Endothelial cell of umbilical vein (primary cell): ENCODE data around the gene CDK18. TPM values are rescaled to one million over a fixed set of nuclear protein-coding genes. Genes with fewer than 3 reads are reported as not detected.

Experiments used
- BruUV-seq: library from RNA; stranded (reverse); fragments of 400-500 nt; replicated peaks from 2 replicates; lab custom pipeline; 2021; lab: Mats Ljungman, UMichigan
- CTCF ChIA-PET: fragments of 300-600, 350-600 bp; sonication (Branson Sonifier 250); formaldehyde crosslinking; loops from one replicate; lab custom pipeline; 2021; ENCODE audit warnings: antibody characterized with exemption, inconsistent platforms; lab: Charles Lee
- POLR2A ChIA-PET: fragments of 300-600, 350-600 bp; sonication (Branson Sonifier 250); formaldehyde crosslinking; loops from one replicate; lab custom pipeline; 2021; ENCODE audit warnings: antibody characterized with exemption, inconsistent platforms; lab: Charles Lee
- DNase-seq: peaks from one replicate; pipeline ENCODE4 v3.0.0-alpha.2; 2011; ENCODE audit warnings: low read depth, low spot score
- FAIRE-seq: peaks from 2 replicates; lab custom pipeline; 2011; peaks lifted over from hg19 to GRCh38; lab: Jason Lieb, UNC
- H2AFZ ChIP-seq: 2 replicates; pipeline ENCODE4 v1.6.0; 2012; ENCODE audit warnings: low read depth, low read length, control low read depth, inconsistent platforms
- H3K27ac ChIP-seq: 2 replicates; pipeline ENCODE4 v1.5.1; 2011; ENCODE audit warnings: low read depth, mild to moderate bottlenecking, control low read depth, low read length, moderate library complexity; ENCODE audit not compliant: insufficient read depth
- H3K27me3 ChIP-seq, 2 experiments: 2 replicates each; pipeline versions ENCODE4 v1.6.0 to v1.6.1; 2011; ENCODE audit warnings: low read length in 2 of 2, mixed read lengths in 1 of 2; ENCODE audit not compliant: control insufficient read depth in 2 of 2, insufficient read depth in 2 of 2
- H3K36me3 ChIP-seq, 2 experiments: 2 replicates in 1 of 2; 3 replicates in 1 of 2; pipeline ENCODE4 v1.5.1; 2011; ENCODE audit warnings: low read length in 2 of 2, mild to moderate bottlenecking in 1 of 2, moderate library complexity in 1 of 2; ENCODE audit not compliant: control insufficient read depth in 2 of 2, insufficient read depth in 2 of 2; ENCODE audit errors: extremely low read depth in 1 of 2
- H3K4me1 ChIP-seq: 3 replicates; pipeline ENCODE4 v1.5.1; 2011; ENCODE audit warnings: mild to moderate bottlenecking, low read length; ENCODE audit not compliant: control insufficient read depth, insufficient read depth; ENCODE audit errors: extremely low read depth
- H3K4me2 ChIP-seq: 2 replicates; pipeline ENCODE4 v1.6.1; 2011; ENCODE audit warnings: low read length, control low read depth, mixed read lengths; ENCODE audit not compliant: insufficient read depth
- H3K4me3 ChIP-seq, 3 experiments: fragments of 200-600 bp in 1 of 3; sonication (generic), shearing (Covaris generic) in 1 of 3; replicated peaks in 1 of 3; 2 replicates each; pipeline ENCODE4 v1.5.1; 2011 to 2016; ENCODE audit warnings: control low read depth in 3 of 3, low read length in 3 of 3, mild to moderate bottlenecking in 2 of 3, inconsistent platforms in 1 of 3, low read depth in 1 of 3, moderate library complexity in 1 of 3; ENCODE audit not compliant: insufficient read depth in 1 of 3
- H3K79me2 ChIP-seq: 2 replicates; pipeline ENCODE4 v1.6.0; 2012; ENCODE audit warnings: low read length, inconsistent platforms; ENCODE audit not compliant: control insufficient read depth, insufficient read depth
- H3K9ac ChIP-seq: replicated peaks from 2 replicates; pipeline ENCODE3; 2011; ENCODE audit warnings: low read length, control low read depth; ENCODE audit not compliant: insufficient read depth; ENCODE audit errors: extremely low read depth
- H3K9me1 ChIP-seq: replicated peaks from 3 replicates; pipeline ENCODE4 v1.6.0; 2011; ENCODE audit warnings: mild to moderate bottlenecking, low read length; ENCODE audit not compliant: control insufficient read depth, insufficient read depth; ENCODE audit errors: extremely low read depth
- H3K9me3 ChIP-seq: replicated peaks from 2 replicates; pipeline ENCODE4 v1.5.1; 2012; ENCODE audit warnings: low read length, inconsistent platforms; ENCODE audit not compliant: control insufficient read depth, insufficient read depth
- H4K20me1 ChIP-seq: replicated peaks from 2 replicates; pipeline ENCODE3; 2011; ENCODE audit warnings: mild to moderate bottlenecking, low read length; ENCODE audit not compliant: control insufficient read depth, insufficient read depth; ENCODE audit errors: extremely low read depth
- CTCF ChIP-seq, 2 donors: IDR thresholded peaks; 1 replicate in 1 of 2; 2 replicates in 1 of 2; pipeline ENCODE4 v1.5.1; 2011; ENCODE audit warnings: low read length in 2 of 2, mild to moderate bottlenecking in 2 of 2, moderate library complexity in 2 of 2, control low read depth in 1 of 2, inconsistent platforms in 1 of 2, low read depth in 1 of 2; ENCODE audit not compliant: insufficient read depth in 1 of 2; ENCODE audit errors: extremely low read depth in 1 of 2
- EZH2 ChIP-seq: IDR thresholded peaks from 2 replicates; pipeline ENCODE4 v1.6.1; 2012; ENCODE audit warnings: borderline replicate concordance, low read depth, mild to moderate bottlenecking, moderate library complexity, low read length, inconsistent platforms; ENCODE audit not compliant: severe bottlenecking
- FOS ChIP-seq: IDR thresholded peaks from 2 replicates; pipeline ENCODE4 v1.6.1; 2011; ENCODE audit warnings: mild to moderate bottlenecking, low read length, moderate library complexity, borderline replicate concordance; ENCODE audit not compliant: insufficient read depth
- GATA2 ChIP-seq: IDR thresholded peaks from 2 replicates; pipeline ENCODE4 v1.7.0; 2011; ENCODE audit warnings: low read depth, mild to moderate bottlenecking, moderate library complexity, mixed read lengths, low read length; ENCODE audit not compliant: insufficient read length, insufficient read depth
- JUN ChIP-seq: IDR thresholded peaks from 2 replicates; pipeline ENCODE4 v1.6.1; 2011; ENCODE audit warnings: borderline replicate concordance, low read depth; ENCODE audit not compliant: insufficient read length, insufficient read depth
- MAX ChIP-seq: IDR thresholded peaks from 2 replicates; pipeline ENCODE4 v1.6.1; 2011; ENCODE audit not compliant: insufficient read depth, insufficient read length
- MYC ChIP-seq: IDR thresholded peaks from one replicate; pipeline ENCODE4 v1.6.1; 2011; ENCODE audit warnings: mild to moderate bottlenecking, low read depth, low read length
- POLR2A ChIP-seq: IDR thresholded peaks from 2 replicates; pipeline ENCODE4 v1.6.1; 2012; ENCODE audit warnings: low read depth, mild to moderate bottlenecking, control low read depth, low read length
- POLR2AphosphoS5 ChIP-seq: IDR thresholded peaks from 2 replicates; pipeline ENCODE4 v1.6.1; 2012; ENCODE audit warnings: low read depth, mild to moderate bottlenecking, control low read depth, low read length, moderate library complexity; ENCODE audit not compliant: insufficient read depth
- dilution Hi-C: fragments of 300-500 bp; cut with MboI; formaldehyde crosslinking; loops from one replicate; pipeline ENCODE4 v1.15.0; 2019; ENCODE audit warnings: low sequenced_read_pairs; ENCODE audit not compliant: extremely low pct_ligation_motif_present
- intact Hi-C: fragments of 100-400 bp; cut with micrococcal nuclease; formaldehyde crosslinking; loops from one replicate; pipeline ENCODE4 v1.10.0; 2022
- polyA plus RNA-seq, 4 experiments: library from polyadenylated mRNA; depleted of rRNA in 3 of 4; stranded (reverse) in 3 of 4; unstranded in 1 of 4; fragments of >200 nt; gene quantifications; 2 replicates each; pipeline versions ENCODE4 v1.2.1 to v1.2.3, GENCODE V29; 2011 to 2012; ENCODE audit warnings: missing spikeins in 1 of 4
- total RNA-seq: library from RNA; stranded (reverse); gene quantifications from 2 replicates; pipeline ENCODE4 v1.2.3, GENCODE V29; 2021

The CDK18 gene
- total and polyA plus RNA-seq, 2 donors (not counting 3 experiments of a cell fraction or from before 2014, with no cell fraction given) = 0.17 to 1.2 TPM

- no peak for TF ChIP-seq CTCF (IDR thresholded peaks at IDR 0.05; ENCODE audit: extremely low read depth in 1 of 2, insufficient read depth in 1 of 2, low read depth in 1 of 2, low read length in 2 of 2)
- CTCF ChIA-PET = interaction anchor here (1.8 kb wide), 1 partner anchor 94 kb away, joined by 5 read pairs; no protein-coding TSS in a partner anchor
- Histone ChIP-seq H2AFZ (no peak overlapping the region), H3K4me2 (no peak overlapping the region), H3K9me3 (no peaks in the 10 kb centered on the region), H3K27ac (no peak overlapping the region), H4K20me1 (no peaks in the 10 kb centered on the region), H3K9me1 (no peaks in the 10 kb centered on the region), H3K4me3 (no peak overlapping the region), H3K27me3 (peaks cover 25 to 45% of the 10 kb centered on the region in 2 experiments), H3K36me3 (no peaks in the 10 kb centered on the region), H3K9ac (no peak overlapping the region), H3K4me1 (no peaks in the 10 kb centered on the region), H3K79me2 (no peaks in the 10 kb centered on the region)
- FAIRE-seq (no peak), DNase-seq (no peak)
- BruUV-seq = no TSS peak
- dilution Hi-C loops (no loop called here), intact Hi-C loops (no loop called here)
- POLR2A ChIA-PET = no interaction called here
These were observed 59.5 kb downstream of the CDK18 start for GRCh38 chr1:205563927-205564441.

- no peaks in the 10 kb centered on the region for H3K36me3 ChIP-seq
- no peak overlapping the region for H3K9ac ChIP-seq
- H4K20me1 ChIP-seq = no peaks in the 10 kb centered on the region
- no peak overlapping the region for H3K4me3 ChIP-seq
- H3K4me2 ChIP-seq = no peak overlapping the region
- no peaks in the 10 kb centered on the region for H3K79me2 ChIP-seq
- no TSS peak for BruUV-seq
- FAIRE-seq = no peak
- H2AFZ ChIP-seq = no peak overlapping the region
- dilution Hi-C loops (no loop called here), intact Hi-C loops (no loop called here)
- no peaks in the 10 kb centered on the region for H3K9me3 ChIP-seq
- TF ChIP-seq GATA2 (no peak), EZH2 (no peak), CTCF (IDR thresholded peaks at IDR 0.05; ENCODE audit: extremely low read depth in 1 of 2, insufficient read depth in 1 of 2, low read depth in 1 of 2, low read length in 2 of 2) (no peak), MAX (no peak), POLR2A (no peak), FOS (no peak), JUN (no peak), POLR2AphosphoS5 (no peak), MYC (no peak)
- ChIA-PET POLR2A (no interaction called here), CTCF (interaction anchor here (1.0 to 1.8 kb wide), 2 partner anchors 22 to 92 kb away, joined by 3 to 5 read pairs; no protein-coding TSS in a partner anchor)
- no peak overlapping the region for H3K27ac ChIP-seq
- H3K4me1 ChIP-seq = no peaks in the 10 kb centered on the region
- H3K27me3 ChIP-seq = peaks cover 40 to 61% of the 10 kb centered on the region in 2 experiments
- no peak for DNase-seq
- H3K9me1 ChIP-seq = no peaks in the 10 kb centered on the region
These were observed 61.3 kb downstream of the CDK18 start for GRCh38 chr1:205565799-205566198.
